Peyer's patch (tissue), 4 donors: ENCODE data around the gene VWF. TPM values are rescaled to one million over a fixed set of nuclear protein-coding genes. Genes with fewer than 3 reads are reported as not detected.

Experiments used
- DNase-seq, 3 donors: peaks; one replicate each; pipeline ENCODE4 v3.0.0-alpha.2; 2017 to 2019
- H3K27ac ChIP-seq, 4 donors: fragments of 200-600 bp; sonication (generic); one replicate each; pipeline ENCODE4 v1.5.1; 2016 to 2019
- H3K27me3 ChIP-seq, 2 donors: fragments of 200-600 bp; sonication (generic); one replicate each; pipeline ENCODE4 v1.5.1; 2019
- H3K36me3 ChIP-seq, 3 donors: fragments of 200-600 bp; sonication (generic); one replicate each; pipeline ENCODE4 v1.5.1; 2016 to 2019
- H3K4me1 ChIP-seq, 4 donors: fragments of 200-600 bp; sonication (generic); one replicate each; pipeline ENCODE4 v1.5.1; 2016 to 2019
- H3K4me3 ChIP-seq, 4 donors: fragments of 200-600 bp; sonication (generic); 1 replicate in 3 of 4; 2 replicates in 1 of 4; pipeline ENCODE4 v1.5.1; 2016 to 2019; ENCODE audit warnings: mild to moderate bottlenecking in 1 of 4
- H3K9me3 ChIP-seq, 4 donors: fragments of 200-600 bp; sonication (generic); one replicate each; pipeline ENCODE4 v1.5.1; 2016 to 2019; ENCODE audit warnings: mild to moderate bottlenecking in 1 of 4
- POLR2A ChIP-seq, 2 donors: fragments of 450-650 bp; IDR thresholded peaks; one replicate each; pipeline ENCODE4 v1.5.1; 2017; ENCODE audit warnings: antibody characterized with exemption in 2 of 2, mild to moderate bottlenecking in 2 of 2, moderate library complexity in 2 of 2
- total RNA-seq, 4 donors: library from RNA; depleted of rRNA; stranded (reverse); fragments of >200 nt; gene quantifications; one replicate each; pipeline ENCODE4 v1.1.0, GENCODE V29; 2016
- TF ChIP-seq, protein P1 (sequence below), 6 experiments: fragments of 450-650 bp in 4 of 6; fragments of 200-600 bp in 2 of 6; sonication (generic) in 1 of 6; IDR thresholded peaks; one replicate each; pipeline ENCODE4 v1.5.1; 2017 to 2019; ENCODE audit warnings: antibody characterized with exemption in 6 of 6, mild to moderate bottlenecking in 3 of 6, moderate library complexity in 1 of 6

Gene VWF
- total RNA-seq, 4 donors from 2014 or later = 21.5 to 98.2 (median 62.7) TPM

DNA sequence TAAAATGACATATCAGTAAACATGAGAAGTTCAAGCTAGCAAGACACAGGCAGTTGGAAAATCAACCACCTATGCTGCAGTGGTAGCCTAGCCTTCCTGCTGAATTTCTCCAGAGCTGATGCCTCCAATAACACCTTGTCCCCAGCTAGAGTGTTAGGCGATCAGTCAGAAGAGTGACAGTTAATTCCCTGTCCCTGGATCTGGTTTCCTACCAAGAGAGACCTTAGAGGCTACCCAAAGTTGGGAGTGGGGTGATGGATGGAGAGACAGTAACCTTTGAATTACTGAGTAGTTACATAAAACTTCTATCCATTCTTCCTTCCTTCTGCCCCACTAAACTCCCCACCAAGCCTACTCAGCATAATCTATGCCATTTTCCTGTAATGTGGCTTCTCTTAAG is 177.5 kb downstream of the VWF start:
- H3K27ac ChIP-seq = no peak overlapping the region
- H3K9me3 ChIP-seq = no peaks in the 10 kb centered on the region
- no peak overlapping the region for H3K4me3 ChIP-seq
- peaks cover 0 to 9% of the 10 kb centered on the region in 2 donors for H3K27me3 ChIP-seq
- TF ChIP-seq, protein P1, sequence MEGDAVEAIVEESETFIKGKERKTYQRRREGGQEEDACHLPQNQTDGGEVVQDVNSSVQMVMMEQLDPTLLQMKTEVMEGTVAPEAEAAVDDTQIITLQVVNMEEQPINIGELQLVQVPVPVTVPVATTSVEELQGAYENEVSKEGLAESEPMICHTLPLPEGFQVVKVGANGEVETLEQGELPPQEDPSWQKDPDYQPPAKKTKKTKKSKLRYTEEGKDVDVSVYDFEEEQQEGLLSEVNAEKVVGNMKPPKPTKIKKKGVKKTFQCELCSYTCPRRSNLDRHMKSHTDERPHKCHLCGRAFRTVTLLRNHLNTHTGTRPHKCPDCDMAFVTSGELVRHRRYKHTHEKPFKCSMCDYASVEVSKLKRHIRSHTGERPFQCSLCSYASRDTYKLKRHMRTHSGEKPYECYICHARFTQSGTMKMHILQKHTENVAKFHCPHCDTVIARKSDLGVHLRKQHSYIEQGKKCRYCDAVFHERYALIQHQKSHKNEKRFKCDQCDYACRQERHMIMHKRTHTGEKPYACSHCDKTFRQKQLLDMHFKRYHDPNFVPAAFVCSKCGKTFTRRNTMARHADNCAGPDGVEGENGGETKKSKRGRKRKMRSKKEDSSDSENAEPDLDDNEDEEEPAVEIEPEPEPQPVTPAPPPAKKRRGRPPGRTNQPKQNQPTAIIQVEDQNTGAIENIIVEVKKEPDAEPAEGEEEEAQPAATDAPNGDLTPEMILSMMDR (IDR thresholded peaks at IDR 0.05) = no peak
- TF ChIP-seq POLR2A (IDR thresholded peaks at IDR 0.05) = no peak
- no peak for DNase-seq
- peaks cover 0 to 9% (median 0%) of the 10 kb centered on the region in 4 donors for H3K4me1 ChIP-seq
- no peaks in the 10 kb centered on the region for H3K36me3 ChIP-seq

DNA sequence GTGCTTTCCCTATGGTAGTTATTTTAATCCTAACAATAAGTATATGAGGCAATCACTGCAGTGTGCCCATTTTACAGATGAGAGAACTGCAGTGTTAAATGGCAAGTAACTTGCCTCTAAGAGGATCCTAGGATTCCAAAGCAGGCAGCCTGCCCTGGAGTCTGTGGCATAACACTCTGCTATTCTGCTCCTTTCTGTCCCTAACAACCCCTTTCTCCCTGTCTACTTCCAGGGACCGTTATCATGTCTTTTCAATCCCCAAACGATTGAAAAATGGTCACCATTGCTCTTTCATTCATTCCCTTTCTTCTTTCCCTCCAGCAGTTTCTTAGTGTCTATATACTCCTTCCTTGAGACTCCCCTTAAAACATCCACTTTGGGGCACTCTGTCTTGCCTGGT is 178.1 kb downstream of the VWF start:
- TF ChIP-seq, protein P1 (IDR thresholded peaks at IDR 0.05) = no peak
- TF ChIP-seq POLR2A (IDR thresholded peaks at IDR 0.05) = no peak
- DNase-seq = no peak
- Histone ChIP-seq H3K36me3 (no peaks in the 10 kb centered on the region), H3K27me3 (peaks cover 0 to 9% of the 10 kb centered on the region in 2 donors), H3K4me3 (no peak overlapping the region), H3K27ac (no peak overlapping the region), H3K9me3 (no peaks in the 10 kb centered on the region), H3K4me1 (peaks cover 0 to 9% (median 0%) of the 10 kb centered on the region in 4 donors)

DNA sequence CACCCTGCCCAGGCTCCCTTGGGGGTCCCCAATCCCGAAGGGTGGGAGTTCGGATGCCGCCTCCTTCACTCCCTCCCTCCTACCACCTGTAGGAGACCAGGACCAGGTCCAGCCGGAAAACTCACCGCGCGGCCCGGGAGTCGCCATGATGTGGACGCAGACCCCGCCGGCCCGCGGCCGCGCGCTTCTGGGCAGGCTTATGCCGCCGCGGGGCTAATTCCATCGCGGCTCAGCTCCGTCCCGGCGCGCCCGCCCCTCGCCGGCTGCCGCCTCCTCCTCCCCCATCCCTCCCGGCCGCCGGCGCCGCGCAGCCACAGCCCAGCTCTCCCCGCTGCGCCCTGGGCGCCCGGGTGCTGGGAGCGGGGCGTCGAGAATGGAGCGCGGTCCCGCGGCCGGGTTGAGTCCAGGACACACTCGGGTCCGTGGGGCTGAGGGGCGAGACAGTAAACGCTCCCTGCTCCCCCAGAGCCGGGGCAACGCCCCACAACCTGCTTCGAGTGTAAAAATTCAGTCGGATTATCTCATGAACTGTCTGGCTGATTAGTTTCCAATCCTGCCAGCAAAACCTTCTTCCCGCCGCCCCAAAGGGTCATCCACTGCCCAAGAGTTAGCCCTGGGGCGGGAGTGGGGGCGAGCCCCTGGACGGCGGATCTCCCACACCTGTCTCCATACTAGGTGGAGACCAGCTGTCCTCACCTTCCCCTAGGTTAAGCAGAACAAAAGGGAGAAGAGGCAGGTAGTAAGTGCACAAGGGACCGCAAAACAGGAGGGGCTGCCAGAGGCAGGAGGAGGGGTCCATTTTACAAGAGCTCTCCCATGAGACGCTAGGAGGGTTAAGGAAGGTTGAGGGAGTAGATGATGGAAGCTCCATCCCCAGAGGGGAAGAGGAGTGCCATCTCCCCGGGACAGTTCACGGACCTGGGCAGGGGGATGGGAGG is 179.1 kb downstream of the VWF start, which contains the start of gene ANO2:
ANO2 (minus strand) TSS at position 189 of the 938 bp plus-strand sequence; CDS start at position 147, 42 bp downstream.
- TF ChIP-seq, protein P1 (IDR thresholded peaks at IDR 0.05) = no peak
- TF ChIP-seq POLR2A (IDR thresholded peaks at IDR 0.05) = no peak
- H3K36me3 ChIP-seq = no peaks in the 10 kb centered on the region
- H3K4me1 ChIP-seq = peaks cover 0 to 9% (median 0%) of the 10 kb centered on the region in 4 donors
- no peaks in the 10 kb centered on the region for H3K9me3 ChIP-seq
- peak within 1 kb of the TSS in 2 of 4 donors; percentile 31 to 36 for H3K4me3 ChIP-seq
- peaks cover 0 to 9% of the 10 kb centered on the region in 2 donors for H3K27me3 ChIP-seq
- no peak within 1 kb of the TSS for H3K27ac ChIP-seq
- no peak for DNase-seq

DNA sequence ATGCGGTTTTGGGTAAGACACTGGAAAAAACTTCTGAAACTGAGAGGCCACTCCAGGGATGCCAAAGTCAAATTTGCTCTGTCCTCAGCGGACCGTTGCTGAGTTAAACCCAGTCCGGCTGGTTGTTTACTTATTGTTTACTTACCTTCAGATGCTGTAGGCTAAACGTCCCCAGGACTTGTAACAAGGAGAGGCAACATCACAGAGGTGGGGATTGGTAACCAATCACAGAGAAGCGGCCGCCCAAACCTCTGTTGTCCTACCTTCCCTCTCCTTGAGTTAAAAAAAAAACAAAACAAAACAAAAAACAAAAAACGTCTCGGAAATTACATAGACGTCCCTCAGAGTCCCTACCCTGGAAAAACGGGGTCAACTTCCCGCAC is 179.8 kb downstream of the VWF start:
- Histone ChIP-seq H3K27ac (no peak overlapping the region), H3K36me3 (no peaks in the 10 kb centered on the region), H3K9me3 (no peaks in the 10 kb centered on the region), H3K4me1 (peaks cover 0 to 9% (median 0%) of the 10 kb centered on the region in 4 donors), H3K27me3 (peaks cover 0 to 9% of the 10 kb centered on the region in 2 donors), H3K4me3 (peak overlapping the region in 1 of 4 donors; percentile 31)
- TF ChIP-seq POLR2A (IDR thresholded peaks at IDR 0.05) = no peak
- TF ChIP-seq, protein P1 (IDR thresholded peaks at IDR 0.05) = no peak
- no peak for DNase-seq

DNA sequence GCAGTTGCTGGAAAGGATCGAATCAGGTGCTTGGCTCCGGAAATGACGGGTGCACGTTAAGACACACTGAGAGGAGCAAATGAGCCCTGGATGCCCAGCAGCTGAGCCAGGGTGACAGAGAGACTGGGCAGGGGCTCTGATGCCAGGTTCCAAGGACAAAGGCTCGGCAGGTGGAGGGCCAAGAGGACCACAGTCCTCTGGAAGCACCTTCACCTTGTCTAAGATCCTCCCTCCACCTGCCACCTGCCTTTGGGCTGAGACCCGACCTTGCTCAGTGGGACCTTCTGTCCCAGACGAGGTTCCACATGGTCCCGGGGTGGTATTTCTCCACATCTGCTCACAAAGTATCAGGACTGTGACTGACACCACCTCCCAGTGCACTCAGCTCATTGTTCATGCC is 180.4 kb downstream of the VWF start:
- TF ChIP-seq POLR2A (IDR thresholded peaks at IDR 0.05) = no peak
- TF ChIP-seq, protein P1 (IDR thresholded peaks at IDR 0.05) = no peak

More for the DNA sequence above, 180.4 kb downstream of the VWF start:
- Histone ChIP-seq H3K4me1 (peaks cover 0 to 9% (median 0%) of the 10 kb centered on the region in 4 donors), H3K27me3 (peaks cover 0 to 9% of the 10 kb centered on the region in 2 donors), H3K27ac (no peak overlapping the region), H3K36me3 (no peaks in the 10 kb centered on the region), H3K9me3 (no peaks in the 10 kb centered on the region), H3K4me3 (no peak overlapping the region)
- DNase-seq = no peak
